ENCODE results near the gene FZD2.

FZD2 gene

DNA sequence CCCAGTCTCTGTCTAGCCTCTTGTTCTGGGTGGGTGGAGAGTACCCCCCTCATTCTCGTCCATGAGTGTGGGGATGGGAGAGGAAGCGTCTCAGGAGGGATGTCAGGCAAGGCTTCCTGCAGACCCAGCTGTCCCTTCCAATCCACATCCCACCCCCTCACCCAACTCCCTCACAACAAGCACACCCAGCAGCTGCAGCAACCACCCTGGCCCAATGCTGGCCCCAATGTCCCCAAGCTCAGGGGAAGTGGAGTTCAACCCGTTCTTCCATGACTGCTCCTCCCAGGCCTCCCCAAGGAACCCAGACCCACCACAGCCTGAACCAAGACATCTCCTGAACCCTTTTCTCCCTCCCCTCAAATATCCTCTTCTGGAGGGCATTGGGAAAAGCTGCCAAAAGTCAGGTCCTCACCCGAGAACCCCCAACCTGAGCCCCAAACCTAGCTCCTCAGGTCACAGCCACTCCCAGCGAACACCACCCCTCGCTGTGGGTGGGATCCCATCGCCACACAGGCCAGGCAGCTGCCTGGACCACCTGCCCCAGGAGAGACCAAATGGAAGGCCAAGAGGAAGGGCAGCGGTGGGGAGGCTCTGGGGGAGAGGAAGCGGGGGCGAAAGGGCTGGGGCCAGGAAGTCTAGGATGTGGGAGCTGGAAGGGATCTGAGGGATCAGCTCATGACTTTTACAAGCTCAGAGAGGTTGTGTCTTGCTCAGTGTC is 47.6 kb downstream of the FZD2 start:
- no peak overlapping the region for H3K4me3 ChIP-seq (ENCODE audit: low read depth, low read length)
- TF ChIP-seq CTCF (IDR thresholded peaks at IDR 0.05; ENCODE audit: low read depth, low read length) = no peak

- H3K4me3 ChIP-seq (ENCODE audit: low read depth, low read length) = no peak overlapping the region
- no peak for TF ChIP-seq CTCF (IDR thresholded peaks at IDR 0.05; ENCODE audit: low read depth, low read length)
Measured at GRCh38 chr17:44606658-44607057, 49.4 kb downstream of the FZD2 start.

DNA sequence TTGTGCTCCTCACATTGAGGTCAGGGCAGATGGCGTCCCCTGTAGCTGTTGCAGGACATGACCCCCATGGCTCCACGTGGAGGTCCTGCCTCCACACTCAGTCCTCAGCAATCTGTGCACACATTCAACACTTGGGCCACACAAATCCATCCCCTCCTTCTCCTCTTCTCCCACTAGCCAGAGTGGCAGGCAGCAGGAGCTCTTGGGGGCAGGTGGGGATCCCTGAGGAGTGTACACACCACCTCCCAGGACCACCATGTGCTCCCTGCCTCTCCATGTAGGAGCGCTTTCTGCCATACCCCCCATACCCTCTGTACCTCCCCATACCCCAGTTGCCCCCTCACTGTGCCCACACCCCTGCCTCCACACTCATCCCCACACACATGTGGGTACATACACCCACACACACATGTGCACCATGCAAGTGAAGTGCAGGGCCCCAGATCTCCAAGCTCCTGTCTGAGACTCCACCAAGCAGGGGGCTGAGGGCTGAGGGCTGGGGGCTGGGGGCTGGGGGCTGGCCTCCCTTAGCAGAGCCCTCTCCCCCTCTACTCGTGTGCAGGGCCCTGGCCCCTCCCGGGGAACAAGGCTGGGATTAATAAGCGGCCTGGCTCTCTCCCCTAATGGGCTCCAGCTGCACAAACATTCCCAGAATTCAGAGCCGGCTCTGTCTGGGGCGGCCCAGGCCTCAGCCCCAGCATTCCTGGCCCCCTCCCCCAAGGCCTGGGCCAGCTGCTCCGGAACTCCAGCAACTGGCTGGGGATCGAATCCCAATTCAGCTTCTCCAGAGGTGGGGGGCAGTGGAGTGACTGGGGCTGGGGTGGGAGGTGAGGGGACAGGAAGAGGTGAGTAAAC is 50.8 kb downstream of the FZD2 start:
- TF ChIP-seq CTCF (IDR thresholded peaks at IDR 0.05; ENCODE audit: low read depth, low read length) = no peak
- no peak overlapping the region for H3K4me3 ChIP-seq (ENCODE audit: low read depth, low read length)

DNA sequence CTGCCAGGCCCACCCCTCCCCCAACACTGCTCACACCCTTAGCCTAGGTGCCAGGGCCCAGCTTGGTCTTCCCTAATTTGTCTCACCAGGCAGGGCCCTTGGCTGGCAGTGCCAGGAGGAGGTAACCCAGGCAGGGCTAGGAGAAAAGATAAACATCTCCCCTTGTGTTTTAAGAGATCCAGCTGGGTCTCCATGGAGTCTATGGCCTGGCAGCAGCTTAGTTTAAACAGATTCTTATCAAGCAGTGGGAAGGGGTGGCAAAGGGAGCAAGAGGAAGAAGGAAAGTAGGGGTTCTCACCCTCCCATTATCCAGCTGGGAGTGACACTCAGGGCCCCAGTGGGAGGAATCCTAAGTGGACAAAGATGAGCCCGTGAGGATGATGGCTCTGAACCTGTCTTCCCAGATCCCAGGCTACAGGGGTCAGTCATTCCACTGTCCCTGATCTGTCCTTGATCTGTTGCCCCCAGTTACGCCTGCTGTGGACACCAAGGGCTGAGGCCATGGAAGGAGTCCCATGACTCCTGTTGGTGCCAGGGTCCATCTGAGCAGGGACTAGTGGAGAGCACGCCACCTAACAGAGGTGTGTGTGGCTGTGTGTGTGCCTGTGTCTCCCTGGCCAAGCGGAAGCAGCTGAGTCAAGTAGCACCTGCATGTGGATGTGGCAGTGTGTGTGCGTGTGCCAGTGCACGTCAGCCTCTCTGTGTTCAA is 51.6 kb downstream of the FZD2 start:
- no peak overlapping the region for H3K4me3 ChIP-seq (ENCODE audit: low read depth, low read length)
- no peak for TF ChIP-seq CTCF (IDR thresholded peaks at IDR 0.05; ENCODE audit: low read depth, low read length)

GRCh38 chr17:44610331-44610730 is 53.0 kb downstream of the FZD2 start:
- TF ChIP-seq CTCF (IDR thresholded peaks at IDR 0.05; ENCODE audit: low read depth, low read length) = no peak
- H3K4me3 ChIP-seq (ENCODE audit: low read depth, low read length) = no peak overlapping the region
